Measurements from ENCODE around the gene RBBP5.

GRCh38 chr1:205052690-205053089, 69.1 kb downstream of the RBBP5 start:
- TF ChIP-seq CTCF (IDR thresholded peaks at IDR 0.05) = no peak
- TF ChIP-seq POLR2A (IDR thresholded peaks at IDR 0.05) = no peak
